A549 (cell line): ENCODE results near the gene KIAA1755. TPM values are rescaled to one million over a fixed set of nuclear protein-coding genes. Genes with fewer than 3 reads are reported as not detected.

Source experiments
- ATAC-seq, 2 experiments: fragments of 200-7000 bp in 1 of 2; fragments of >200 bp in 1 of 2; cut with Nextera tagmentation in 1 of 2; cut with Tn5 transposase in 1 of 2; 3 replicates each; pipeline versions ENCODE4 v1.8.0 to v1.9.1; 2018 to 2020; ENCODE audit warnings: mild to moderate bottlenecking in 1 of 2, moderate library complexity in 1 of 2
- CTCF ChIA-PET: fragments of 300-600 bp; sonication (Branson Sonifier 250); formaldehyde crosslinking; extraction: SDS; loops from one replicate; lab custom pipeline; 2021; ENCODE audit warnings: antibody characterized with exemption, inconsistent platforms; lab: Yijun Ruan, JAX
- POLR2A ChIA-PET: fragments of 350-600 bp; formaldehyde crosslinking; extraction: SDS; loops from one replicate; lab custom pipeline; 2021; ENCODE audit warnings: antibody characterized with exemption, inconsistent platforms; lab: Yijun Ruan, JAX
- DNase-seq, 2 experiments: peaks; one replicate each; pipeline versions ENCODE4 v3.0.0 to v3.0.0-alpha.2; 2011 to 2016; ENCODE audit warnings: low read depth in 1 of 2, low spot score in 1 of 2
- FAIRE-seq: peaks from 2 replicates; lab custom pipeline; 2011; peaks lifted over from hg19 to GRCh38; lab: Jason Lieb, UNC
- H3K27ac ChIP-seq, 2 experiments: fragments of >200 bp; sonication (Bioruptor Twin); formaldehyde crosslinking; 3 replicates each; pipeline ENCODE4 v1.5.1; 2016 to 2017
- H3K4me1 ChIP-seq: fragments of >200 bp; sonication (Bioruptor Twin); formaldehyde crosslinking; 3 replicates; pipeline ENCODE4 v1.6.1; 2016
- H3K4me2 ChIP-seq: fragments of >200 bp; sonication (Bioruptor Twin); formaldehyde crosslinking; 3 replicates; pipeline ENCODE4 v1.6.1; 2016
- H3K4me3 ChIP-seq: fragments of >200 bp; sonication (Bioruptor Twin); formaldehyde crosslinking; 3 replicates; pipeline ENCODE4 v1.5.1; 2016
- H3K9me3 ChIP-seq: fragments of >200 bp; sonication (Bioruptor Twin); formaldehyde crosslinking; 3 replicates; pipeline ENCODE4 v1.6.1; 2016
- BHLHE40 ChIP-seq: IDR thresholded peaks from 2 replicates; pipeline ENCODE4 v1.6.1; 2012; ENCODE audit warnings: low read depth, low read length, inconsistent platforms
- CBX2 ChIP-seq: fragments of 200-600 bp; sonication (generic); IDR thresholded peaks from 2 replicates; pipeline ENCODE4 v1.6.1; 2016; ENCODE audit warnings: low read depth, mild to moderate bottlenecking, borderline replicate concordance
- CBX8 ChIP-seq: fragments of 200-600 bp; sonication (generic); IDR thresholded peaks from 2 replicates; pipeline ENCODE4 v1.6.1; 2016
- CEBPB ChIP-seq, 2 experiments: fragments of >200 bp in 1 of 2; sonication (Bioruptor Twin) in 1 of 2; formaldehyde crosslinking in 1 of 2; IDR thresholded peaks; 2 replicates each; pipeline ENCODE4 v1.6.1; 2012 to 2016
- CHD2 ChIP-seq: fragments of 150-350 bp; IDR thresholded peaks from 2 replicates; pipeline ENCODE4 v1.6.1; 2014; ENCODE audit warnings: low read length; ENCODE audit not compliant: partially characterized antibody
- CHD4 ChIP-seq: fragments of 200-600 bp; sonication (generic); IDR thresholded peaks from 2 replicates; pipeline ENCODE4 v1.6.1; 2016; ENCODE audit warnings: antibody characterized with exemption, mild to moderate bottlenecking, borderline replicate concordance
- ELK1 ChIP-seq: fragments of 150-350 bp; IDR thresholded peaks from 2 replicates; pipeline ENCODE4 v1.6.1; 2014; ENCODE audit warnings: low read depth, mild to moderate bottlenecking, low read length
- EP300 ChIP-seq, 2 experiments: fragments of >200 bp; sonication (Bioruptor Twin); formaldehyde crosslinking; IDR thresholded peaks; 2 replicates in 1 of 2; 3 replicates in 1 of 2; pipeline ENCODE4 v1.6.1; 2016 to 2017
- GATA3 ChIP-seq: IDR thresholded peaks from 2 replicates; pipeline ENCODE4 v1.6.1; 2012; ENCODE audit warnings: borderline replicate concordance
- HES2 ChIP-seq: fragments of >200 bp; sonication (Bioruptor Twin); formaldehyde crosslinking; IDR thresholded peaks from 2 replicates; pipeline ENCODE4 v1.6.1; 2016
- HOXA7 ChIP-seq: fragments of 250-450 bp; sonication (Bioruptor Pico); IDR thresholded peaks from 2 replicates; pipeline ENCODE4 v1.5.0; 2020; ENCODE audit warnings: mild to moderate bottlenecking, moderate library complexity
- JUNB ChIP-seq: fragments of >200 bp; sonication (Bioruptor Twin); formaldehyde crosslinking; IDR thresholded peaks from 2 replicates; pipeline ENCODE4 v1.6.1; 2016
- KDM1A ChIP-seq: fragments of 200-600 bp; sonication (generic); IDR thresholded peaks from 2 replicates; pipeline ENCODE4 v1.6.1; 2016; ENCODE audit warnings: low read depth, mild to moderate bottlenecking
- KDM5A ChIP-seq: fragments of 200-600 bp; sonication (generic); IDR thresholded peaks from 2 replicates; pipeline ENCODE4 v1.6.1; 2016; ENCODE audit warnings: antibody characterized with exemption, mild to moderate bottlenecking
- MAFK ChIP-seq: fragments of 450-650 bp; IDR thresholded peaks from 2 replicates; pipeline ENCODE4 v1.6.1; 2014; ENCODE audit not compliant: partially characterized antibody
- NPAS2 ChIP-seq: fragments of 250-450 bp; sonication (Bioruptor Pico); IDR thresholded peaks from 2 replicates; pipeline ENCODE4 v1.8.0; 2022; ENCODE audit warnings: mild to moderate bottlenecking, moderate library complexity, borderline replicate concordance
- PHF8 ChIP-seq: fragments of 200-600 bp; sonication (generic); IDR thresholded peaks from 2 replicates; pipeline ENCODE4 v1.6.1; 2016; ENCODE audit warnings: low read depth, mild to moderate bottlenecking, antibody characterized with exemption, moderate library complexity, borderline replicate concordance
- POLR2A ChIP-seq: IDR thresholded peaks from 2 replicates; pipeline ENCODE4 v1.6.1; 2012; ENCODE audit warnings: mild to moderate bottlenecking, low read length
- POLR2AphosphoS2 ChIP-seq: conservative IDR thresholded peaks from 2 replicates; pipeline ENCODE4 v1.6.1; 2012; ENCODE audit warnings: low read length, improper control_type of control experiment, inconsistent platforms
- RARB ChIP-seq: fragments of 250-450 bp; sonication (Bioruptor Pico); IDR thresholded peaks from 2 replicates; pipeline ENCODE4 v1.8.0; 2021; ENCODE audit warnings: mild to moderate bottlenecking, moderate library complexity
- RCOR1 ChIP-seq: fragments of 150-350 bp; IDR thresholded peaks from 2 replicates; pipeline ENCODE4 v1.6.1; 2014; ENCODE audit warnings: antibody characterized with exemption, low read length, low read depth
- REST ChIP-seq: fragments of 200-600 bp; sonication (generic); IDR thresholded peaks from 2 replicates; pipeline ENCODE4 v1.6.1; 2016; ENCODE audit warnings: antibody characterized with exemption, mild to moderate bottlenecking, moderate library complexity
- RFX5 ChIP-seq: fragments of 450-650 bp; IDR thresholded peaks from 2 replicates; pipeline ENCODE4 v1.7.1; 2014; ENCODE audit warnings: antibody characterized with exemption, mild to moderate bottlenecking, moderate library complexity
- SREBF2 ChIP-seq: fragments of 450-650 bp; IDR thresholded peaks from 2 replicates; pipeline ENCODE4 v1.6.1; 2014; ENCODE audit warnings: mild to moderate bottlenecking, moderate library complexity
- TFCP2L1 ChIP-seq: fragments of 250-450 bp; sonication (Bioruptor Pico); IDR thresholded peaks from 2 replicates; pipeline ENCODE4 v1.5.0; 2021; ENCODE audit warnings: mild to moderate bottlenecking
- ZC3H11A ChIP-seq: fragments of 450-650 bp; IDR thresholded peaks from 2 replicates; pipeline ENCODE4 v1.6.1; 2014; ENCODE audit warnings: antibody characterized with exemption, mild to moderate bottlenecking
- ZFP36 ChIP-seq: fragments of 450-650 bp; IDR thresholded peaks from 2 replicates; pipeline ENCODE4 v1.6.1; 2014; ENCODE audit warnings: borderline replicate concordance; ENCODE audit not compliant: partially characterized antibody
- ZSCAN20 ChIP-seq: fragments of 250-450 bp; sonication (Bioruptor Pico); IDR thresholded peaks from 2 replicates; pipeline ENCODE4 v1.8.0; 2022; ENCODE audit warnings: mild to moderate bottlenecking, moderate library complexity
- WGBS: methylation state at CpG from one replicate; pipeline ENCODE4 v1.1.6; 2017; ENCODE audit errors: missing lambda C conversion rate; 5-methylcytosine and 5-hydroxymethylcytosine counted together
- polyA plus RNA-seq, 4 experiments: library from polyadenylated mRNA; depleted of rRNA in 3 of 4; stranded (reverse); fragments of >200 nt; fragmentation: RNase III in 1 of 4; extraction: RNeasy Plus Mini Kit Qiagen cat#74134 plus additional on column Dnase treatment in 1 of 4; gene quantifications; 2 replicates in 3 of 4; 3 replicates in 1 of 4; pipeline ENCODE4 v1.2.3, GENCODE V29; 2011 to 2017
- TF ChIP-seq, protein P1 (sequence below): fragments of 450-650 bp; IDR thresholded peaks from 2 replicates; pipeline ENCODE4 v1.6.1; 2014; ENCODE audit warnings: antibody characterized with exemption
- TF ChIP-seq, protein P2 (sequence below): fragments of >200 bp; sonication (Bioruptor Twin); formaldehyde crosslinking; IDR thresholded peaks from 3 replicates; pipeline ENCODE4 v1.6.1; 2016

The KIAA1755 gene
- polyA plus RNA-seq, 2 of the 4 experiments (the other 2 are of a cell fraction), result 0.04 to 0.21 TPM

DNA sequence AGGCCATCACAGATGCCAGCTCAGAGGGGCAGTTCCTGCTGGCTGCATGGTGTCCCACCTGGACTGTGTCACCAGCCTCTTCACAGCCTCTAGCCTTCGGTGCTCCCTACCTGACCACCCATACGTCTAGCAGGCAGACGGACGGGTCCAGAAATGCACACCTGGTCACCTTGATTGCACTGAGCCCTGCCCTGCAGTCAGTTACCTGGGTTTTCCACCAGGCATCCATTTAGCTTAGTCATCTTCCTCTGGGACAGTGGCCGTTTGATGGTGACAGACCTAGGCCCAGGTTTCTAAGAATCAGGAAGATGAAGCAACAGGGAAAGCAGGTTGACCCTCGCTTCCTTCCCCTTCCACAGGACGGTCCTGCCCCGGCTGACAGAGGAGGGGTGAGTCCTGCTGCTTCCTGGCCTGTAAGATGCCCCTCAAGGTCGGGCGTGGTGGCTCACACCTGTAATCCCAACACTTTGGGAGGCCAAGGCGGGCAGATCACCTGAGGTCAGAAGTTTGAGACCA is 33.6 kb upstream of the KIAA1755 start:
- 69% methylated on average over 11 of the region's 11 CpGs for WGBS
- FAIRE-seq, result no peak

GRCh38 chr20:38293491-38294065 is 33.0 kb upstream of the KIAA1755 start:
- POLR2A ChIA-PET, result no interaction called here
- no peak for TF ChIP-seq ELK1
- TF ChIP-seq, protein P1, sequence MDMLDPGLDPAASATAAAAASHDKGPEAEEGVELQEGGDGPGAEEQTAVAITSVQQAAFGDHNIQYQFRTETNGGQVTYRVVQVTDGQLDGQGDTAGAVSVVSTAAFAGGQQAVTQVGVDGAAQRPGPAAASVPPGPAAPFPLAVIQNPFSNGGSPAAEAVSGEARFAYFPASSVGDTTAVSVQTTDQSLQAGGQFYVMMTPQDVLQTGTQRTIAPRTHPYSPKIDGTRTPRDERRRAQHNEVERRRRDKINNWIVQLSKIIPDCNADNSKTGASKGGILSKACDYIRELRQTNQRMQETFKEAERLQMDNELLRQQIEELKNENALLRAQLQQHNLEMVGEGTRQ, result no peak
- no peak for TF ChIP-seq HOXA7 (CRISPR knock-in tag)
- TF ChIP-seq BHLHE40, result no peak
- no peak for TF ChIP-seq SREBF2
- TF ChIP-seq PHF8, result no peak
- TF ChIP-seq TFCP2L1 (CRISPR knock-in tag), result no peak
- no peak for TF ChIP-seq ZC3H11A
- no peak for TF ChIP-seq GATA3
- TF ChIP-seq POLR2A, result no peak
- TF ChIP-seq MAFK, result no peak
- TF ChIP-seq CBX2, result no peak
- no peak for TF ChIP-seq CHD2
- no peak for TF ChIP-seq RARB (CRISPR knock-in tag)
- Histone ChIP-seq H3K4me3 (no peak overlapping the region), H3K9me3 (no peaks in the 10 kb centered on the region), H3K4me1 (no peaks in the 10 kb centered on the region), H3K27ac (no peak overlapping the region), H3K4me2 (no peak overlapping the region)
- FAIRE-seq, result no peak
- 58% methylated on average over 7 of the region's 7 CpGs for WGBS
- ATAC-seq, result no peak
- CTCF ChIA-PET, result interaction anchor here (0.6 to 4.0 kb wide), 3 partner anchors 71 to 236 kb away, joined by 3 to 21 read pairs (median 7); no protein-coding TSS in a partner anchor
- DNase-seq, result no peak

More for the DNA sequence above, 33.6 kb upstream of the KIAA1755 start:
- POLR2A ChIA-PET, result no interaction called here
- H3K4me1 ChIP-seq, result no peaks in the 10 kb centered on the region
- TF ChIP-seq RFX5 (no peak), HES2 (no peak), ZFP36 (no peak), CHD2 (no peak), EP300 (IDR thresholded peaks at IDR 0.05) (no peak), CHD4 (no peak), JUNB (no peak), KDM1A (no peak), GATA3 (no peak), REST (no peak), CEBPB (IDR thresholded peaks at IDR 0.05) (no peak), ZSCAN20 (CRISPR knock-in tag) (no peak), CBX8 (no peak), RCOR1 (no peak), POLR2AphosphoS2 (no peak), CBX2 (no peak), NPAS2 (CRISPR knock-in tag) (no peak), KDM5A (no peak), MAFK (no peak)
- TF ChIP-seq, protein P2, sequence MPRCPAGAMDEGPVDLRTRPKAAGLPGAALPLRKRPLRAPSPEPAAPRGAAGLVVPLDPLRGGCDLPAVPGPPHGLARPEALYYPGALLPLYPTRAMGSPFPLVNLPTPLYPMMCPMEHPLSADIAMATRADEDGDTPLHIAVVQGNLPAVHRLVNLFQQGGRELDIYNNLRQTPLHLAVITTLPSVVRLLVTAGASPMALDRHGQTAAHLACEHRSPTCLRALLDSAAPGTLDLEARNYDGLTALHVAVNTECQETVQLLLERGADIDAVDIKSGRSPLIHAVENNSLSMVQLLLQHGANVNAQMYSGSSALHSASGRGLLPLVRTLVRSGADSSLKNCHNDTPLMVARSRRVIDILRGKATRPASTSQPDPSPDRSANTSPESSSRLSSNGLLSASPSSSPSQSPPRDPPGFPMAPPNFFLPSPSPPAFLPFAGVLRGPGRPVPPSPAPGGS, result no peak
- CTCF ChIA-PET, result interaction anchor here (1.7 to 4.0 kb wide), 2 partner anchors 72 to 729 kb away, joined by 8 to 21 read pairs; no protein-coding TSS in a partner anchor
- H3K4me2 ChIP-seq, result no peak overlapping the region
- H3K27ac ChIP-seq, result no peak overlapping the region
- DNase-seq, result no peak
- ATAC-seq, result no peak
- H3K4me3 ChIP-seq, result no peak overlapping the region
- no peaks in the 10 kb centered on the region for H3K9me3 ChIP-seq
